GM19395 (cell line): ENCODE measurements around the gene PIK3R3.

Experiments used
- ATAC-seq: cut with Tn5 transposase; IDR thresholded peaks from one replicate; pipeline ENCODE4 v1.9.1; 2021; ENCODE audit warnings: mild to moderate bottlenecking, moderate library complexity; ENCODE audit not compliant: unreplicated experiment

Gene PIK3R3

DNA sequence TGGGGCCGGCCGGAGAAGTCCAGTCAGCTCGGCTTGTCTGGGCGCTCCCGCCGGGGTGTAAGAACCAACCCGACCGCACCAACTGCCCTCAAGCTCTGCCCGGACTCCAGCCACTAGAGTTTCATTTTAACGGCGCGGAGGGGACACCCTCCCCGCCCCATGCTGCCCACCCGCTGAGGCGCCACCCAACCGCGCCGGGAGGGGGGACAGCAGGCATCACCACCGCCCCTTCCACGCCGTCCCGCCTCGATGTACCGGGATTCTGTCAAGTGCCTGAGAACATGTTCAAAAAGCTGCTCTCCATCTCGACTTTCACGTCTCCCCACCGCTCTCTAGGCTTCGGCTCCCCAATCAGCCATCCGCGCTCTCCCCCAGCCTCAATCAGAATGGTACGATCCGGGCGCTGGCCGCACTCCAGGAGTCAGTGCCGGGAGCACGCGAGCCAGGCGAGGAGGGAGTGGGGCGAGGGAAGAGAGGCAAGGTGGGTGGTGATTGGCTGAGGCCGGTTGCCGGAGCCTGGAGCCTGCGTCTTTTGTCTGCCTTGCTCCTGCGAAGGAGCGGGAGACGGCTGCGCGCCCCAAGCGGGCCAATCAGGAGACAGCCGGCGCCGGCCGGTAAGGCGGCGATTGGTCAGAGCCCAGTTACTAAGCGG lies at the start of gene PIK3R3:
PIK3R3 (minus strand) TSS at position 101 of the 652 bp plus-strand sequence. CDS start 677 bp downstream, outside the sequence.
- peak; percentile 89 for ATAC-seq

DNA sequence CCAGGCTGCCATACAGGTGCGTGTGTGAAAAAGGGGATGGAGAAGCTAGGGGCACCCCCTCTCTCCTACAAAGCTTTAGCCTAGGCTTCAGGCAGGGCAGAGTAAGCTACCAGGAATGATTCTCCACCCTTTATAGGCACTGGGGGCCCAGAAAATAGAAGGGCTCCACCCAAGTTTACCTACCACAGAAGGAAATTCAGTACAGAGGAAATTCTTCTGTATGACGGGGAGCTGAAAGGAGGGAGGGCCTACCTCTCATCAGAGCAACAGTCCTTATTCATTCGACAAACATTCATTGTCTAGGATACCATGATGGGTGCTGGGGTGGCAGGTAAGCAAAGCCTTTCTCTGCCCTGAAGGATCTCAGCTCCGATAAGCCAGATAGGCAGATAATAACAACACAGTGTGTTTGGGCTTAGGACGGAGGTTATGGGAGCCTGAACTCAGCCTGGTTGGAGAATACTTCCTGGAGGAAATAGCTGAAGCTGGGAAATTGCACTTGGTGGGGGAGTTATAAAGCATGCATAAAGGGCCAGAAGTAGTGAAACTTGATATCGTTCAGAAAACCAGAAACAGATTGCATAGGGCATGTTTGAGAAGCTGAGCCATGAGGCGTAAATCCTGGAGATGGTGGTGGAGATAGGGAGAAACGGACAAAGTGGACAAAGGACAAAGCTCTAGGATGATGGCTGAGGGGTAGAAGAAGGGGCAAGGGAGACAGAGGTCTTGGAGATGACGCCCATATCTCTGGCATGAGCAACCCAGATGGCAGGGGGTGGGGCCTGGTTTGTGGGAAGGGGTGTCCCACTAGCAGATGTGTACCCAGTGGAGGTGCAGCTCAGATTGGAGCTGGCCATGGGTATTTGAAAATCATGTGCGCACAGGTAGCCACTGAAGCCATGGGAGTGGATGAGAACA lies 49.2 kb upstream of the PIK3R3 start:
- ATAC-seq, result no peak

DNA sequence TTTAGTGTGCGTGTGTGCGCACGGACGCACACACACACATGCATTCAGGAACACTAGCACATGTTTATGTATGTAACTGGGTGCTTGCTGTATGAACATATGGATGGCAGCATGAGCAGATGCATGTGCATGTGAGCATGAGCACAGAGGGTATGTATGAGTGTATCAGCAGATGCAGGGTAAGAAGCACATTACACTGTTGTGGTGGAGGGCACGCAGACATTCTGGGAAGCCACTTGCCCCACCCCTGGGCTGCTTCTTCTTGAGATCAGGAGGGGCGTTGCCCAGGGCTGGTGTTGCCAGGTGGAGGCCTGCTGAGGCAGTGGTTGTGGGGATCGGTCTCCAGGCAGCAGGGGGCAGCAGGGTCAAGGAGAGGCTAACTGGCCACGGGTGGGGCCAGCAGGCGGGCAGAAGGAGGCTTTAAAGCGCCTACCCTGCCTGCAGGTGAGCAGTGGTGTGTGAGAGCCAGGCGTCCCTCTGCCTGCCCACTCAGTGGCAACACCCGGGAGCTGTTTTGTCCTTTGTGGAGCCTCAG lies 47.7 kb upstream of the PIK3R3 start:
- ATAC-seq, result no peak

DNA sequence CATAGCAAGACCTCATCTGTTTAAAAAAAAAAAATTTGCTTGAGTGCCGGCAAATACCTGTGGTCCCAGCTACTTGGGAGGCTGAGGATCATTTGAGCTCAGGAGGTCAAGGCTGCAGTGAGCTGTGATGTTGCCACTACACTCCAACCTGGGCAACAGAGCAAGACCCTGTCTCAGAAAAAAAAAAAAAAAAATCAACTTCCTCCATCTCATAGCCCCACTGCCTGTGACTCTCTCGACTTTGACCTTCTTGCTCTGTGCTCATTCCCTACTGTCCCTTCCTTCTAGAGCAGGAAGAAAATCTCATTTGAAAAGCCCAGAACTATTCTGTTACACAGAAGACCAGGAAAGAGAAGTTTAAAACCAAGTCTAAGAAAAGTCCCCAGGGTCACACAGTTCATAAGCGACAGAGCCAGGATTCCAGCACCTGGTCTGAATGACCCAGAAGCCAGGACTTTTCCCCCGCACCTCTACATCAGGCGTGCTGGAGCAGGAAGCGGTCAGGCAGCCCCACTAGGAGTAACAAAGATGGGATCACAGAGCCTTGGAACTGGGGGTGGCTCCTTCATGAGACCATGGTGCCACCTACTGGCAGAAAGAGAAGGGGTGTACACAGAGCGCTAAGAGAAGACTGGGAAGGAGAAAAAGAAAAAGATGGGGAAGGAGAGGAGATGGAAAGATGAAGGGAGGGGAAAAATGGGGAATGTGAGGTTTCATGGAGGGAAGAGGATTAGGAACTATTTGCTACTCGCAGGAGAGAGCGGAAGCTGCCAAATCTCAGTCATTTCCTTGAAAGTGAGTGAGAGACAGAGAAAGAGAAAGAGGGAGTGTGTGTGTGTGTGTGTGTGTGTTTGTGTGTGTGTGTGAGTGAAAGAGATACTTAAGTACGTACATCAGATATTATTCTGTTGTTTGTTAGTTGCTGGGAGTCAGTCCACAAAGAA lies 47.0 kb upstream of the PIK3R3 start:
- no peak for ATAC-seq

DNA sequence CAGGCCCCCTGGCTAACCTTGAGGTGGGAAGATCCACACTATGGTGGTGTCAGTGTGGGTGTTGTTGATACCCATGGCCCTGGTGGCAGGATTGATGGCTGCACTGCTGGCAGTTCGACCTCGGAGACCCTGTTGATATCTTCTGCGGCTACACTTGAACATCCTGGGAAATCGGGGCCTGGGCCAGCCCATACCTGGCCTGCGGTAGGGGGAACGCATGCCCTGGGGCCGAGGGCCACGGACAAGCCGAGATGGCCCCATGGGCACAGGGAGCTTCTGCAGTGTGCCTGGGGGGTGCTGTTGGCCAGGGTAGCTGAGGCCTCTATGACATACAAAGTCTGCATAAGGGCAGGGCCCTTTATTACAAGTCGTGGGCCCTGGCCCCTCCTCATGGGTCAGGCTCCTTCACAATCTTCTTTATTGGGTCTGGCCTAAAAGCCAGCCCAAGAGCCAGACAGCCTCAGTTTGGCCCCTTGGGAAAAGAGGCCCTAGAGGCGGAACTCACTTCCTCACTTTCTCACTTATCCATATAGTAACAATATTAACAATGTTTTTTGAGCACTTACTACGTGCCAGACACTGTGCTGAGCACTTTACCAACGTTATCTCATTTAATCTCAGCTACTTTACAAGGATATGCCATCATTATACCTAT lies 43.9 kb upstream of the PIK3R3 start, which contains the start of gene P3R3URF:
P3R3URF (minus strand) TSS at position 278 of the 655 bp plus-strand sequence; CDS start at position 261, 17 bp downstream.
- ATAC-seq, result no peak

DNA sequence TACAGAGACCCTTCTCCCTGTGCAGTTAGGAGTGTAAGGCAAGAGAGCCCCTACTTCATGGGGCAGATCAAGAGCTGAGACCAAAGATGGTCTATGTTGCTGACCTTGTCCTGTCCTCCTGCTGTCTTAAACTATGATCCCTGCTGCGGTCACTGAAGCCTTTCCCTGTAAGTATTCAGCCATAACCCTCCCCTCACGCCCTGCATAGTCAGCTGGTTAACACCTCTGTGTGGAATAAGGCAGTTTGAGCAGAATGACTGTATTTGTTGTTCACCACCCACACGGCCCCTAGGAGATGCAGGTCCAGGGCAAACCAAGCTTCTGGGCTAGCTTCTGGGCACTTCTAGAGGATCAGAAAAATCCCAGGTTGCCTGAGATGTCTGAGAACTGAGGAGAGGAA lies 42.8 kb upstream of the PIK3R3 start:
- ATAC-seq, result no peak

DNA sequence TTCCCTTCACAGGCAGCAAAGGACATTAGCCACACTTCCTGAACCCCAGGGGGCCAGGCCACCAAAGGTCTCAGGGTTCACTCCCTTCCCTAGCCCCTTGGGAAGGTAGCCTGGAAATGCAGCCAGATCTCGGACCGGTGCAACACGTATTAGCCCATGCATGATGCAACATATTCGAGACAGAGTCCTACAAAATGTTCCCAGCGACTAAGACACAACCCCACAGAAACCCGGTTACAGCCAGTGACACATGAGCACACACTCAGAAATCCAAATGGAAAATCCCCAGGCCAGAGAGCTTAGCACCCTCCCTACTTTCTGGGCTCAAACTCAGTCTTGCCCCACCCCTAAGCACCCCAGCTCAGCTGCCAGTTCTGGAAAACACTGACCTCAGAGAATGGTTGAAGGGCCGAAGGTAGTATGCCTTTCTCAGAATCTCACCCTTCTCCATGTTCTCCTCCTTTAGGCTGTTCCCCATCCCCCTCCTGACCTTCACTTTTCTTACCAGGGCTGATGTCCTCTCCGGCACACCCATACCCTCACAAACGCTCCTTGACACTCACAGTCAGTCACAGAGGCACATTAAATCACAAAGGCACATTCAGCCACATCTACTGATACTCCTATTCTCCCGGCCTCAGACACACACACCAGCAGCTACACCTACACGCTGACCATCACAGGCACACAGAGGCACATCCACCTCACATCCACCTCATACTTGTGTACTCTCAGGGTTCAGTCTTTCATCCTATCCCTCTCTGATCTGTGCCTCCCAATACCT lies 42.2 kb upstream of the PIK3R3 start, which contains the start of gene TSPAN1:
TSPAN1 (plus strand) TSS at position 640 of the 784 bp plus-strand sequence. CDS start 6,021 bp downstream, outside the sequence.
- no peak for ATAC-seq

DNA sequence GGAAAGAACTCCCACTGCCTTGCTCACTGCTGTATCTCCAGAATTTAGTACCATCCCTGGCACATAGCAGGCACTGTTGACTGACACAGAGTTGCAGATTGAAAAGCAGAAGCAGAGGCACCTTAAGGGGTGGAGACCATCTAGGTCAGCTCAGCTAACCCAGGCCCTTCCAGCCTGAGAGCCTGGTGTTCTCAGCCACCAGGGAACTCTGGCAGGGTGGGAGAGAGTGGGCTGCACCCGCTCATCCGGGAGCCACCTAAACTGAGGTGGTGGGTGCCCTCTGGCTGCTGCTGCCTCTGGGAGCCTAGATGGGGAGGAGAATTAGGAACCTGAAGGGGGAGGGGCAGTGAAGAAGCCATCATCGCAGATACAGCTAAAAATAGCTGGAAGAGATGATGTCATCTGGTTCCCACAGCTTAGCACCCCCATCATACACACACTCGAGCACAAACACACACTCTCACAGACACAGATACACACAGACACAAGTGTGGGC lies 41.0 kb upstream of the PIK3R3 start:
- ATAC-seq, result no peak

DNA sequence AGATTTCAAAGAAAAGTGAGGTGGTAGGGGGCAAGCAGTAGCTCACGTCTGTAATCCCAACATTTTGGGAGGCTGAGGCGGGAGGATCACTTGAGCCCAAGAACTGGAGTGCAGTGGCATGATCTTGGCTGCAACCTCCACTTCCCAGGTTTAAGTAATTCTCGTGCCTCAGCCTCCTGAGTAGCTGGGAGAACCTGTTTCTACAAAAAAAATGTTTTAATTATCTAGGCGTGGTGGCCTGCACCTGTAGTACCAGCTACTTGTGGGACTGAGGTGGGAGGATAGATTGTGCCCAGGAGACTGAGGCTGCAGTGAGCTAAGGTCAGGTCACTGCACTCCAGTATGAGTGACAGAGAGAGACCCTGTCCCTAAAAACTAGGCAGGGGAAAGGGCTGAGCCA lies 39.9 kb upstream of the PIK3R3 start:
- no peak for ATAC-seq

DNA sequence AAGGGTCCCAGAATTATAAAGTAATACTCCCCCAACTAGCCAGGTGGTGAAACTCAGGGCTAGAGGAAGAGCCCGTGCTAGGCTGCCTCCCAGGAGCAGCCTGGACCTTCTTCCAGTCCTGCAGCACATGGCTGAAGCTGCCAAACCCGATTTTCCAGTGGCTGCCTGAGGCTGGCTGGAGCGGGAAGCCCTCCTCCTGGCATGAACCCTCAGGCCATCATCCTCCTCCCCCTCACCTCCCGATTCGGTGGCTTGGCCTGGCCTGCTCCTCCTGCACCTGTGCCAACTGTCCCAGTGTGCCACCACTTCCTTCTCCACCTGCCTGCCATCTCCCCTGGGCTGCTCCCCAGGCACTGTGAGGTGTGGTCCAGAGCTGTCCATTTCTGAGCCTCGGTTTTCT lies 39.4 kb upstream of the PIK3R3 start:
- ATAC-seq, result no peak

DNA sequence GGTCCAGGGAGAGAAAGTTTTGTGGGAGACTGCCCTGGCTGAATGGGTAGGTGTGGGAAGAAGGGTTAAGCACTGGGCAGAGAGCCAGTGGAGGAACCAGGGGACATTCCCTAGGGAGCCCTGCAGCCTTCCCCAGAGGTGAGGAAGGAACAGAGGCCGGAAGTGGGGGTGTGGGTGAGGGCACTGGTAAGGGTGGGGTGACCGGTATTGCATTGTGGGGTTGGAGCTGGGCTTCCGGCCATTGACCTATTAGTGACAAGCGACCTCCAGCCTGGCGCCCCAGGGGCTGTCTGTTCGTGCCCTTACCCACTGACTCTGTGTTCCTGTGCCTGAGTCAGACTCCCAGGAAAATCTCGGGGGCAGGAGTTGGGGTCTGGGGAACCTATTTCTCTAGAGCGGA lies 38.9 kb upstream of the PIK3R3 start:
- no peak for ATAC-seq

DNA sequence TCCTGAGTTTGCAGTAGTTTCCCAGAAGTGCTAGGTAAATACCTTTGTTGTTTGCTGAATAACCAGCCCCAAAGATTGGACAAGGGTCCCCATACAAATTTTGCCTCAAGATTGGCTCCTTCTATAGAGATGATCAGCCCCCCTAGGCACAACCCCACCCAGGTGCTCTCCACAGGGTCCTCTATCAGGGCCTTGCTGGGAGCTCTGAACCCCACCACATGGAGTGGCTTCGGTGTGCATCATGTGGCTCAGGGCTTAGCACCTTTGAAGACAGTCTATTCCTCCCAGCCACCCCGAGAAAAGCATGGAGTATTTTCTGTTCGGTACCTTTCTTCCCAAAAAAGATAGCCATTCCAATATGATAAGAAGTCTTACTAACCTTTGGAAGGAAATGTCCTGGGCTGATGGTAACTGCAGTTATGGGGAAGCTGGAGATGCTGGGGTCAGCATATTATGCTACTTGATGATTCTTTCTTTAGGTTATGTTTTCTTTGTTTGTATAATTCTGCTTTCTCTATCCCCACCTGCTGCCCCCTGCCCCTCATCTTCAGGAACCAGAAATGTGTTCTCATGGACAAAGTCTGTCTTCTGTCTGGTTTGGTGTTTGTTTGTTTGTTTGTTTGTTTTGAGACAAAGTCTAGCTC lies 37.5 kb upstream of the PIK3R3 start:
- no peak for ATAC-seq

DNA sequence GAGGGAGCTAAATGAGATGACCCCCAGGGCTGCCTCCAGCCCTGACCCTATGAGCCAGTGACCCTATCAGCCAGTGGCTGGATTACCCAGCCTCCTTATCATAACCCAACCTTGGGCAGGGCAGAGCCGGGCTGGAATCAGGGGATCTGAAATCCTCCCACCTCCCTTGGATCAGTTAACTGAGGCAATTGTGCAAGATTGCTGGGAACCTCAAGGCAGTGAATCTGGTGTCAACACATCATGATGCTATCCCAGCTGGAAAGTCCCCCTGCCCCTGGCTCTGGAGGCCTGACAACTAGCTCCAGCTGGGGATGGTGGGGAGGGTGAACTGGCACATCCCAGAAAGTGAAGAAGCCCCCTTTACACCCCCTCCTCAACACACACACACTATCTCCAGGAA lies 36.0 kb upstream of the PIK3R3 start:
- no peak for ATAC-seq

DNA sequence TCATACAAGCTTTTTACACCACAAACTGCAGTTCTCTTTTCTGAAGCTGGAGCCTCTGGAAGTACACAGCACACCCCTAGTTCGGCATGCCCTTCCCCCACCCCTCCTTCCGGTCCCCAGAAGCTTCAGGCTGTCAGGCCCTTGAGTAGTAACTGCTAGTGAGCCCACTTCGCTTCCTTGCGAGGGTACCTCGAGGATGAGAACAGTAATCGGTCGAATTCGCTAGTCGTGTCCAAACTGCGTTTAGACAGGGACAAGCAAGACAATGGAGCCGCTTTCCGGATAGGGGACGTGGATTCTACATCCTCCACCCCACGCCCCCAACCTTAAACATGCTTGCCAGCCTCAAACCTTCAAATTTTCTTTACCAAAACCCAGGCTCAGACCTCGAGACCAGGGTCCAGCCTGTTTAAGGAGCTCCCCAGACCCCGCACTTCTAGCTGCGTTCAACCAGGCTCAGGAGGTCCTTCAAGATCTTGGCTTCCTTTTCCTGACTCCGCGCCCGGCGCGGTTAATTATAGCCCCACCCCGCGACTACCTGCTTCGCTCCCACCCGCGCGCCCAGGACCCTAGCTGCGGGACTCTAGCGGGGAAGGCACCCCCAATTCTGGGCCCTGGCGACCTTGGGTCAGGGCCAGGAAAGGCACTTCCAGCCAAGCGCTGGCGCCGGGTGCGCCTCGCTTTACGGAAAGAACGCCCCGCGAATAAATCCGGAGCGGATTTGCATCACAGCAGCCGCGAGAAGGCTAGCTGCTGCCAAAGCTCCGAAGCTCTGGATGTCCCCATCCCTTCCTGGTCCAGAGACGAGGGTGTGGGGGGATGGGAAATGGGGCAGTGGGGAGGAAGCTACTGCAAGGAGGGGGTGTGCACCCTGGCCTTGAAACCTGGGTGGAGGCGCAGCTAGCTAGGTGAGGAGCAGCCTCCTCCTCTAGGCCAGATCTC lies 34.4 kb upstream of the PIK3R3 start:
- no peak for ATAC-seq

DNA sequence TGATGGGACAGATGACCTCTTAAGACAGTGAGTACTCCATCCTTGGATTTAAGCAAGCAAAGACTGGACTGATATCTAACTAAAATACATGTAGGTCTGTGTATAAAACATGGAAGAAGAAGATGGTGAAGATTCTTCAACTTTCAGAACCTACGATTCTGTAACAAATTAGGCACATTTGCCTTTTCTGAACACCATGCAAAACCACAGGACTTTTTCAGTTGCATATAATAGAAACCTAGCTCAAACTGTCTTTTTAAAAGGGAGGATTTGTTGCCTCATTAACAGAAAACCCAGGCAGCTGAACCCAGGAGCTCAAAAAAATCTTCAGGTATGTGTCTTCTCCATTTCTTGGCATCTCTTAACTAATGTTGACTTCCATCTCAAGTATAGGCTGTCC lies 27.8 kb upstream of the PIK3R3 start:
- ATAC-seq, result no peak

DNA sequence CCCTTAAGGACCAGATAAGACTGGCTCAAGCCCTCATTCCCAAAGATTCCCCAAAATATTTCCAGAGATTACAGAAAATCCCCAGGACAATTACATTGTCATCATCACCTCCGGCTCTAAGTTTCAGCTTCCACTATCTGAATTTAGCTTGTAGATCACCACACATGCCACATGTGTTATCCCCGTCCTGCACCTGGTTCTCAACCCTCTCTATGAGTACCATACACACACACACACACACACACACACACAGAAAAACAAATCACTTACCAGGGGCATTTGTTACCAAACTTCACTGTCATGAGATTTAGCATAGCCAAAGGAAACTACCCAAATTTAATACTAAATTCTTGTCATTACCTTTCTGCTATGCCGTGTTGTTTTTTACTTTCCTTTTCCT lies 27.1 kb upstream of the PIK3R3 start:
- ATAC-seq, result no peak
